ENCODE results near the gene ZNF682.

- TF ChIP-seq CTCF (IDR thresholded peaks at IDR 0.05; ENCODE audit: insufficient read depth, low read length) (no peak), POLR2AphosphoS5 (IDR thresholded peaks at IDR 0.05; ENCODE audit: low read depth) (no peak)
These were observed 10.7 kb downstream of the ZNF682 start for GRCh38 chr19:20028611-20029010.

Data from HL-60 (cell line).